Bronchial epithelial cell (primary cell): Measurements from ENCODE around the gene SLC25A31. TPM values are rescaled to one million over a fixed set of nuclear protein-coding genes. Genes with fewer than 3 reads are reported as not detected.

ENCODE experiments used
- DNase-seq: peaks from one replicate; pipeline ENCODE4 v3.0.0-alpha.2; 2010; ENCODE audit warnings: low read depth
- FAIRE-seq: peaks from 2 replicates; lab custom pipeline; 2011; peaks lifted over from hg19 to GRCh38; lab: Jason Lieb, UNC
- H3K27me3 ChIP-seq: 2 replicates; pipeline ENCODE4 v1.5.1; 2011; ENCODE audit warnings: low read length; ENCODE audit not compliant: control insufficient read depth, insufficient read depth
- H3K36me3 ChIP-seq: 2 replicates; pipeline ENCODE4 v1.5.1; 2011; ENCODE audit warnings: low read length; ENCODE audit not compliant: control insufficient read depth, insufficient read depth
- H3K4me3 ChIP-seq: 2 replicates; pipeline ENCODE4 v1.5.1; 2011; ENCODE audit warnings: mild to moderate bottlenecking, low read depth, low read length, control low read depth
- total RNA-seq: library from RNA; depleted of rRNA; stranded (reverse); fragments of >200 nt; gene quantifications from 2 replicates; pipeline ENCODE4 v1.2.1, GENCODE V29; 2014
- TF ChIP-seq, protein P1 (sequence below): IDR thresholded peaks from 2 replicates; pipeline ENCODE4 v1.5.1; 2011; ENCODE audit warnings: mild to moderate bottlenecking, moderate library complexity, low read length, control low read depth, inconsistent platforms; ENCODE audit not compliant: insufficient read depth, severe bottlenecking

SLC25A31 gene
- total RNA-seq, 1 donor from 2014 or later, result not detected

DNA sequence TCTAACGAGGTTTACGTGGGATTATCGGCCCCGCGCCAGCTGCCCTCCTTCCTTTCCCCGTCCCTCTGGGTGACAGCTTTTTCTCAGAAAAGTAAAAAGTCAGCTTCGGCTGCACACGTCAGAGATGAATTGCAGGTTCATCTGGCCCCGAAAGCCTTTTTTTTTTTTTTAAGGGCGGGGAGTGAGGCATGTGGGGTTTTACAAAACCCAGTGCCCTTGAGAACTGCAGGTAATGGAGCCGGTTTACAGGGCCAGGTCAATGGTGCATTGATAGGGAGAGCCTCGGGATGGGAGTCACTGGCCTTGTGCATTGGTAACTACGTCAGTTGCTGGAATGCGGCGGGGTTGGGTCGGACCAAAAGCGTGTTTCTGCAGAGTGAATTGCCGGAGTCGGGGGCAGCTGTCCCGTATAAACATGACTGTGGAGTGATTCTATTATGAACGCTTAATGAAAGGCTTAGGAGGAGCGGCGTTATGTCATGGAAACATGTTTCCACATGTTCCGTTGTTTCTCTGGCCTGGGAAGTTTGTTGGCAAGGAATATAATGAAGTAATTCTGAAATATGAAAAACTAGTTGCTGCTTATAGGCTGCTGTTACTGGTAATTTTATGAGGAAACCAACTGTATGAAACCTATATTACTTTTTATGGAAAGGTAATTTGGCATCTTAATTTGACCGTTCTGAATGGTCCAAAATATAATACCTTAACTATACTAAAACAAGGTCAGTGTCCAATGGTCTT is 53.0 kb downstream of the SLC25A31 start:
- H3K4me3 ChIP-seq, result peak overlapping the region; percentile 84
- no peaks in the 10 kb centered on the region for H3K27me3 ChIP-seq
- TF ChIP-seq, protein P1, sequence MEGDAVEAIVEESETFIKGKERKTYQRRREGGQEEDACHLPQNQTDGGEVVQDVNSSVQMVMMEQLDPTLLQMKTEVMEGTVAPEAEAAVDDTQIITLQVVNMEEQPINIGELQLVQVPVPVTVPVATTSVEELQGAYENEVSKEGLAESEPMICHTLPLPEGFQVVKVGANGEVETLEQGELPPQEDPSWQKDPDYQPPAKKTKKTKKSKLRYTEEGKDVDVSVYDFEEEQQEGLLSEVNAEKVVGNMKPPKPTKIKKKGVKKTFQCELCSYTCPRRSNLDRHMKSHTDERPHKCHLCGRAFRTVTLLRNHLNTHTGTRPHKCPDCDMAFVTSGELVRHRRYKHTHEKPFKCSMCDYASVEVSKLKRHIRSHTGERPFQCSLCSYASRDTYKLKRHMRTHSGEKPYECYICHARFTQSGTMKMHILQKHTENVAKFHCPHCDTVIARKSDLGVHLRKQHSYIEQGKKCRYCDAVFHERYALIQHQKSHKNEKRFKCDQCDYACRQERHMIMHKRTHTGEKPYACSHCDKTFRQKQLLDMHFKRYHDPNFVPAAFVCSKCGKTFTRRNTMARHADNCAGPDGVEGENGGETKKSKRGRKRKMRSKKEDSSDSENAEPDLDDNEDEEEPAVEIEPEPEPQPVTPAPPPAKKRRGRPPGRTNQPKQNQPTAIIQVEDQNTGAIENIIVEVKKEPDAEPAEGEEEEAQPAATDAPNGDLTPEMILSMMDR, result no peak
- DNase-seq (peak; percentile 100), FAIRE-seq (peak; percentile 94)
- H3K36me3 ChIP-seq, result no peaks in the 10 kb centered on the region

DNA sequence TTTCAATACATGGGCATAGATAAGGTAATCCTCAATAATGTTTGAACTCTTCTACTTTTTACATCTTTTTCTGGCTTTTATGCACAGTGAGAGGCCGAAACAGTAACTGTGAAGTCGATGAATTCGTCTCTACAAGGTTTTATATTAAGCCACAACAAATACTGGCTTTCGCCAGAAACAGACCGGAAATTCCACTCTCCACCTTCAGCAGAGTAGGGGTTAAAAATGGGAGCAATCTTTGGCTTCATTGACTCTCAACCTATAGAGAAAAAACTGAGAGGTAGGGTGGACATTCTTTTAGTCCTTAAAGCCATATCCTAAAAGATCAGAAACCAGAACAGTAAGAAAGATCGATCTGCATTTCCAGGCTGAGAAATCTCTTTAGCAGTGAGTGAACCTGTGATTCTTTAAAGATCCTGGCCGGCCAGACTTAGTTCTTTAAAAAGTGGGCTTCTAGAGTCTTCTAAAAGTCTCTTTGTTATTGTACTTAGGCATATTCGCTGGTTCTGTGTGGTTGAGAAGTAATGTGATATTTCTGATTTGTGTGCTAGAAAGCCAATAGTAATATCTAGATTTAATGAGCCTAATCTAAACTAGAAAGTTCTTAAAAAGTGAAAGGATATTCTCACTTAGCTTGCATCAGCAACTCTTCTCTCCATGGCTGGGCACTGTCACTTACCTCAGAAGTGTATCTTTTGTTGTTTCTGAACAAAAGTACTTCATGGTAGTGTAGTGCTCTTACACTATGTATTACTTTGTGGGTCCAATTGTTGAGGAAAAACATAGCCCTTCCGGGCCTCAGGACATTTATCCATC is 54.0 kb downstream of the SLC25A31 start:
- no peaks in the 10 kb centered on the region for H3K27me3 ChIP-seq
- H3K36me3 ChIP-seq, result no peaks in the 10 kb centered on the region
- H3K4me3 ChIP-seq, result peak overlapping the region; percentile 84
- TF ChIP-seq, protein P1, result no peak
- FAIRE-seq (no peak), DNase-seq (peak; percentile 56)

DNA sequence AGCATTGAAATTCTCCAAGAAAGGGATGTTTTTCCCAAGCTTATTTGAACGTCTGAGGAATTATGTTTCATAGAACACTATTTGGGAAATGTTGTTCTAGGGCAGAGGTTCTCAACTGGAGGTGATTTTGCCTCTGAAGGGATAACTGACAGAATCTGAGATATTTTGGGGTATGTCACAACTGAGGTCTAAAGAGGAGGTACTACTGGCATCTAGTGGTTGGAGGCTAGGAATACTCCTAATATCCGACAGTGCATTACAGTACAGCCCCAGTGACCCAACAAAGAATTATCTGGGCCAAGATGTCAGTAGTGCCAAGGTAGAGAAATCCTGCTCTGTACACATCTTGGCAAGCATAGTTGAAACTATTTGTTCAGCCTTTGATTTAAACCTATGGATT is 58.3 kb downstream of the SLC25A31 start:
- DNase-seq (peak; percentile 26), FAIRE-seq (no peak)
- Histone ChIP-seq H3K4me3 (no peak overlapping the region), H3K36me3 (no peaks in the 10 kb centered on the region), H3K27me3 (no peaks in the 10 kb centered on the region)
- TF ChIP-seq, protein P1, result peak; percentile 17

DNA sequence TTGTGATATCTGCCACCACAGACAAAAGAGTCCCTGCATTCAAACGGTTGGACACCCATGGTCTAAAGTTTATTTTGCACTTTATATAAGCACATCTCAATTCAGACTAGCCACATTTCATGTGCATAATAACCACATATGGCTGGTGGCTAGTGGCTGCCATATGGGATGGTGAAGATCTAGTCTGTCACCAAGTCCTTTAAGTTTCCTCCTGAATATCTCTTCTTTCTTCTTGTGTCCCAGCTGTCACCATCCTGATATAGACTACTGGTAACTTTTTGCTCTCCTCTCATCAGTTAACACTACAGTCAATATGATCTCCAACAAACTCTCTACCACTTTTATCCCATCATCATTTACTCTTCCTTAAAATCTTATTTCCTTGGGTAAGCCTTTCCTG is 61.2 kb downstream of the SLC25A31 start:
- DNase-seq (no peak), FAIRE-seq (no peak)
- Histone ChIP-seq H3K27me3 (no peaks in the 10 kb centered on the region), H3K4me3 (no peak overlapping the region), H3K36me3 (no peaks in the 10 kb centered on the region)
- TF ChIP-seq, protein P1, result no peak

DNA sequence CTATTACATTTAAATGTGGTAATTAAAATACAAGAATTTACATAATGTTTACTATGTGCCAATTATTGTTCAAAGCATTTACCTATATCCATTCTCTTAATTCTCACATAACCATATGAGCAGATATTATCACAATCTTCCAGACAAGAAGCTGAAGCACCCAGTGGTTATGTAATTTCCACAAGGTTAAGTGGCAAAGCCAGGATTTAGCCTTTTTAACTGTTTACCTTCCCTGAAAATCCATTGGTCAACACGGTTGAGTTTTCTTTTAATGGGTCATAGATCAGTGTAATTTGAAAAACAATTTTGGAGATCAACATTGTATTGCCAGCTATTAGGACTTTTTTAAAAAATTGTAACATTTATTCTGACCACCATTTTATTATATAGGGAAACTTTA is 63.3 kb downstream of the SLC25A31 start:
- no peak for FAIRE-seq
- DNase-seq, result no peak
- H3K36me3 ChIP-seq, result peaks cover 1% of the 10 kb centered on the region
- TF ChIP-seq, protein P1, result no peak
- H3K27me3 ChIP-seq, result no peaks in the 10 kb centered on the region
- H3K4me3 ChIP-seq, result no peak overlapping the region
